Measurements from ENCODE around the gene BTBD6.

Gene BTBD6

GRCh38 chr14:105210266-105211025 lies 37.9 kb upstream of the BTBD6 start:
- in situ Hi-C loops (cut with HindIII; ENCODE audit: low sequenced_read_pairs), result no loop called here

GRCh38 chr14:105211086-105211757 lies 37.1 kb upstream of the BTBD6 start:
- in situ Hi-C loops (cut with HindIII; ENCODE audit: low sequenced_read_pairs), result no loop called here

- in situ Hi-C loops (cut with HindIII; ENCODE audit: low sequenced_read_pairs), result no loop called here
Measured at GRCh38 chr14:105211758-105212089, 36.6 kb upstream of the BTBD6 start.

- in situ Hi-C loops (cut with HindIII; ENCODE audit: low sequenced_read_pairs), result no loop called here
Measured at GRCh38 chr14:105212541-105213300, 35.6 kb upstream of the BTBD6 start.

GRCh38 chr14:105213361-105213760 lies 35.0 kb upstream of the BTBD6 start:
- in situ Hi-C loops (cut with HindIII; ENCODE audit: low sequenced_read_pairs), result no loop called here

- in situ Hi-C loops (cut with HindIII; ENCODE audit: low sequenced_read_pairs), result no loop called here
Measured at GRCh38 chr14:105214324-105214915, 33.9 kb upstream of the BTBD6 start.

GRCh38 chr14:105215602-105216001 lies 32.7 kb upstream of the BTBD6 start:
- in situ Hi-C loops (cut with HindIII; ENCODE audit: low sequenced_read_pairs), result no loop called here

- in situ Hi-C loops (cut with HindIII; ENCODE audit: low sequenced_read_pairs), result no loop called here
Measured at GRCh38 chr14:105216490-105217247, 31.7 kb upstream of the BTBD6 start.

- in situ Hi-C loops (cut with HindIII; ENCODE audit: low sequenced_read_pairs), result no loop called here
Measured at GRCh38 chr14:105217774-105218173, 30.6 kb upstream of the BTBD6 start.

GRCh38 chr14:105218611-105219010 lies 29.7 kb upstream of the BTBD6 start:
- in situ Hi-C loops (cut with HindIII; ENCODE audit: low sequenced_read_pairs), result no loop called here

- in situ Hi-C loops (cut with HindIII; ENCODE audit: low sequenced_read_pairs), result no loop called here
Measured at GRCh38 chr14:105219043-105219612, 29.2 kb upstream of the BTBD6 start.

GRCh38 chr14:105219753-105220152 lies 28.6 kb upstream of the BTBD6 start:
- in situ Hi-C loops (cut with HindIII; ENCODE audit: low sequenced_read_pairs), result no loop called here

- in situ Hi-C loops (cut with HindIII; ENCODE audit: low sequenced_read_pairs), result no loop called here
Measured at GRCh38 chr14:105220699-105221597, 27.4 kb upstream of the BTBD6 start.

- in situ Hi-C loops (cut with HindIII; ENCODE audit: low sequenced_read_pairs), result no loop called here
Measured at GRCh38 chr14:105221598-105222178, 26.6 kb upstream of the BTBD6 start.

- in situ Hi-C loops (cut with HindIII; ENCODE audit: low sequenced_read_pairs), result no loop called here
Measured at GRCh38 chr14:105223260-105223659, 25.1 kb upstream of the BTBD6 start.

- in situ Hi-C loops (cut with HindIII; ENCODE audit: low sequenced_read_pairs), result no loop called here
Measured at GRCh38 chr14:105223770-105224544, 24.4 kb upstream of the BTBD6 start.

- in situ Hi-C loops (cut with HindIII; ENCODE audit: low sequenced_read_pairs), result no loop called here
Measured at GRCh38 chr14:105224845-105225570, 23.3 kb upstream of the BTBD6 start.

- in situ Hi-C loops (cut with HindIII; ENCODE audit: low sequenced_read_pairs), result no loop called here
Measured at GRCh38 chr14:105226198-105226597, 22.1 kb upstream of the BTBD6 start.
